K562 (cell line): Measurements from ENCODE around the gene NISCH. TPM values are rescaled to one million over a fixed set of nuclear protein-coding genes. Genes with fewer than 3 reads are reported as not detected.

Source experiments
- BRD9 ChIP-seq: fragments of 450-650 bp; IDR thresholded peaks from 2 replicates; pipeline ENCODE4 v1.6.1; 2018; ENCODE audit warnings: low read depth; ENCODE audit not compliant: partially characterized antibody
- CEBPG ChIP-seq, 3 experiments: fragments of 200-800 bp in 1 of 3; sonication (Bioruptor generic) in 1 of 3; sonication (generic) in 1 of 3; formaldehyde crosslinking in 1 of 3; IDR thresholded peaks in 2 of 3; conservative IDR thresholded peaks in 1 of 3; 2 replicates each; pipeline versions ENCODE4 v1.6.1 to v1.8.0; 2016 to 2022; ENCODE audit warnings: missing compliant biosample characterization in 2 of 3, missing genetic modification characterization in 2 of 3, mild to moderate bottlenecking in 1 of 3, missing genetic modification reagents in 1 of 3
- CHAMP1 ChIP-seq: fragments of 450-650 bp; IDR thresholded peaks from 2 replicates; pipeline ENCODE4 v1.6.1; 2016; ENCODE audit warnings: mild to moderate bottlenecking
- ELF4 ChIP-seq: fragments of 450-650 bp; formaldehyde crosslinking; IDR thresholded peaks from 2 replicates; pipeline ENCODE4 v1.4.0; 2022; ENCODE audit warnings: missing genetic modification characterization
- ELK3 ChIP-seq: fragments of 450-650 bp; formaldehyde crosslinking; IDR thresholded peaks from 2 replicates; pipeline ENCODE4 v1.4.0; 2020; ENCODE audit warnings: mild to moderate bottlenecking
- ESRRB ChIP-seq: fragments of 250-450 bp; sonication (Bioruptor Pico); IDR thresholded peaks from 2 replicates; pipeline ENCODE4 v1.5.0; 2020; ENCODE audit warnings: mild to moderate bottlenecking, moderate library complexity, borderline replicate concordance
- FOXJ2 ChIP-seq: fragments of 200-800 bp; sonication (Bioruptor generic); IDR thresholded peaks from 2 replicates; pipeline ENCODE4 v1.6.1; 2016; ENCODE audit warnings: missing genetic modification characterization, missing compliant biosample characterization
- HOXB6 ChIP-seq: fragments of 250-450 bp; sonication (Bioruptor Pico); IDR thresholded peaks from 2 replicates; pipeline ENCODE4 v1.5.1; 2022; ENCODE audit warnings: mild to moderate bottlenecking, borderline replicate concordance
- ILF3 ChIP-seq: fragments of 450-650 bp; IDR thresholded peaks from 2 replicates; pipeline ENCODE4 v1.6.1; 2018; ENCODE audit warnings: antibody characterized with exemption, mild to moderate bottlenecking, moderate library complexity, borderline replicate concordance
- ILK ChIP-seq: fragments of 450-650 bp; IDR thresholded peaks from 2 replicates; pipeline ENCODE4 v1.6.1; 2016; ENCODE audit warnings: missing genetic modification characterization, low read depth, mild to moderate bottlenecking, missing compliant biosample characterization, moderate library complexity, borderline replicate concordance
- IRF2 ChIP-seq: sonication (generic); formaldehyde crosslinking; IDR thresholded peaks from 2 replicates; pipeline ENCODE4 v1.8.1; 2022; ENCODE audit warnings: mild to moderate bottlenecking, missing genetic modification reagents
- KLF10 ChIP-seq: fragments of 250-450 bp; sonication (Bioruptor Pico); IDR thresholded peaks from 2 replicates; pipeline ENCODE4 v1.6.1; 2021; ENCODE audit warnings: matching md5 sums
- MLX ChIP-seq, 2 experiments: fragments of 450-650 bp in 1 of 2; sonication (generic) in 1 of 2; formaldehyde crosslinking; conservative IDR thresholded peaks; 2 replicates each; pipeline versions ENCODE4 v1.4.0 to v1.8.1; 2020 to 2022; ENCODE audit warnings: mild to moderate bottlenecking in 1 of 2, missing genetic modification reagents in 1 of 2
- MYC ChIP-seq, 2 experiments: fragments of 250-450 bp in 1 of 2; sonication (Bioruptor Pico) in 1 of 2; IDR thresholded peaks; 2 replicates each; pipeline versions ENCODE4 v1.5.1 to v1.6.1; 2012 to 2021; ENCODE audit warnings: low read depth in 2 of 2, borderline replicate concordance in 1 of 2, improper control_type of control experiment in 1 of 2, low read length in 1 of 2, mild to moderate bottlenecking in 1 of 2, moderate library complexity in 1 of 2
- SMAD4 ChIP-seq: fragments of 250-450 bp; sonication (Bioruptor Pico); conservative IDR thresholded peaks from 2 replicates; pipeline ENCODE4 v1.8.0; 2021; ENCODE audit warnings: inconsistent platforms, mild to moderate bottlenecking, moderate library complexity
- TEAD1 ChIP-seq, 2 experiments: fragments of 450-650 bp in 1 of 2; sonication (generic) in 1 of 2; formaldehyde crosslinking; IDR thresholded peaks; 2 replicates each; pipeline versions ENCODE4 v1.4.0 to v1.8.0; 2020 to 2022; ENCODE audit warnings: mild to moderate bottlenecking in 2 of 2, missing genetic modification reagents in 1 of 2
- TSC22D4 ChIP-seq: fragments of 450-650 bp; IDR thresholded peaks from 2 replicates; pipeline ENCODE4 v1.6.1; 2016; ENCODE audit warnings: missing genetic modification characterization, missing biosample characterization, control low read depth
- ZBTB5 ChIP-seq: fragments of 450-650 bp; IDR thresholded peaks from 2 replicates; pipeline ENCODE4 v1.6.1; 2017; ENCODE audit warnings: antibody characterized with exemption
- ZFX ChIP-seq: sonication (generic); formaldehyde crosslinking; IDR thresholded peaks from 2 replicates; pipeline ENCODE4 v1.8.0; 2022; ENCODE audit warnings: mild to moderate bottlenecking, missing genetic modification reagents, moderate library complexity
- ZNF830 ChIP-seq: fragments of 250-450 bp; sonication (Bioruptor Pico); IDR thresholded peaks from 2 replicates; pipeline ENCODE4 v1.5.0; 2021; ENCODE audit warnings: mild to moderate bottlenecking
- polyA plus RNA-seq, 8 experiments: library from polyadenylated mRNA; depleted of rRNA in 4 of 8; stranded (reverse) in 5 of 8; unstranded in 3 of 8; fragments of >200 nt; fragmentation: Nextera tagmentation in 2 of 8; fragmentation: Illumina TruSeq in 1 of 8; extraction: Ambion mirVana in 2 of 8; extraction: Trizol in 1 of 8; gene quantifications; 2 replicates each; pipeline versions ENCODE4 v1.2.1 to v1.2.3, GENCODE V29; 2011 to 2014; ENCODE audit warnings: inconsistent platforms in 1 of 8, missing spikeins in 1 of 8
- total RNA-seq, 7 experiments: library from RNA; depleted of rRNA in 6 of 7; stranded (reverse); fragments of >200 nt in 6 of 7; fragmentation: Illumina TruSeq in 2 of 7; extraction: Trizol in 2 of 7; gene quantifications; 2 replicates each; pipeline versions ENCODE4 v1.2.1 to v1.2.3, GENCODE V29; 2011 to 2021; ENCODE audit warnings: low replicate concordance in 1 of 7

NISCH gene
- total and polyA plus RNA-seq, 9 of the 15 experiments (the other 6 are each of a cell fraction or from before 2014, with no cell fraction given), result 0.44 to 43.5 (median 23.4) TPM

GRCh38 chr3:52455283-52456168, at the start of gene NISCH (continued):
- TF ChIP-seq CHAMP1 (no peak), ZNF830 (CRISPR knock-in tag) (no peak), ZBTB5 (no peak), FOXJ2 (tag) (no peak), MYC (IDR thresholded peaks at IDR 0.05; ENCODE audit: low read depth, low read length) (peak; percentile 81), MYC (CRISPR knock-in tag; IDR thresholded peaks at IDR 0.05; ENCODE audit: borderline replicate concordance, low read depth) (no peak), SMAD4 (CRISPR knock-in tag) (no peak), ZFX (peak; percentile 69), HOXB6 (no peak), TSC22D4 (no peak), ELF4 (CRISPR knock-in tag) (no peak), CEBPG (CRISPR knock-in tag; IDR thresholded peaks at IDR 0.05) (peak; percentile 96), CEBPG (tag; conservative IDR thresholded peaks at IDR 0.05 in 1 of 2, IDR thresholded peaks at IDR 0.05 in 1 of 2) (peak; percentile 93 to 96), ILK (tag) (no peak), ESRRB (CRISPR knock-in tag) (no peak), TEAD1 (CRISPR knock-in tag; IDR thresholded peaks at IDR 0.05) (no peak), MLX (CRISPR knock-in tag; conservative IDR thresholded peaks at IDR 0.05) (no peak), IRF2 (CRISPR knock-in tag) (no peak), ELK3 (no peak), BRD9 (no peak), ILF3 (no peak), KLF10 (CRISPR knock-in tag) (no peak)
